Nephron (organoid): Measurements from ENCODE around the gene FBN2.

Experiments
- H3K27ac Mint-ChIP-seq, 3 experiments: 2 replicates each; pipeline ENCODE4 v1.8.0; 2020; ENCODE audit warnings: mixed read lengths in 3 of 3, mild to moderate bottlenecking in 2 of 3, moderate library complexity in 1 of 3
- H3K27me3 Mint-ChIP-seq: 2 replicates; pipeline ENCODE4 v1.8.0; 2021; ENCODE audit warnings: low read depth, mild to moderate bottlenecking, moderate library complexity, mixed read lengths
- H3K36me3 Mint-ChIP-seq: 2 replicates; pipeline ENCODE4 v1.8.0; 2020; ENCODE audit warnings: low read depth, mixed read lengths
- H3K4me1 Mint-ChIP-seq: 2 replicates; pipeline ENCODE4 v1.8.0; 2020; ENCODE audit warnings: mixed read lengths
- H3K4me3 Mint-ChIP-seq, 3 experiments: 2 replicates each; pipeline ENCODE4 v1.8.0; 2020; ENCODE audit warnings: mild to moderate bottlenecking in 3 of 3, mixed read lengths in 3 of 3, moderate library complexity in 2 of 3
- H3K9me3 Mint-ChIP-seq: 2 replicates; pipeline ENCODE4 v1.8.0; 2020; ENCODE audit warnings: mixed read lengths
- CTCF ChIP-seq, 3 experiments: fragments of 200-600 bp; sonication (generic); IDR thresholded peaks; one replicate each; pipeline ENCODE4 v1.5.0; 2021; ENCODE audit warnings: antibody characterized with exemption in 3 of 3; ENCODE audit not compliant: unreplicated experiment in 3 of 3

The FBN2 gene

GRCh38 chr5:128441941-128442350, 96.1 kb downstream of the FBN2 start:
- Mint-ChIP-seq H3K9me3 (peaks cover 2% of the 10 kb centered on the region), H3K27ac (peak overlapping the region; percentile 61 to 92 (median 84)), H3K4me1 (peaks cover 22% of the 10 kb centered on the region), H3K4me3 (no peak overlapping the region), H3K36me3 (peaks cover 25% of the 10 kb centered on the region), H3K27me3 (no peaks in the 10 kb centered on the region)
- no peak for TF ChIP-seq CTCF (IDR thresholded peaks at IDR 0.05; ENCODE audit: unreplicated experiment in 3 of 3)

GRCh38 chr5:128441165-128441564, 96.9 kb downstream of the FBN2 start:
- no peak overlapping the region for H3K4me3 Mint-ChIP-seq
- H3K4me1 Mint-ChIP-seq = peaks cover 26% of the 10 kb centered on the region
- no peaks in the 10 kb centered on the region for H3K27me3 Mint-ChIP-seq
- TF ChIP-seq CTCF (IDR thresholded peaks at IDR 0.05; ENCODE audit: unreplicated experiment in 3 of 3) = no peak
- peaks cover 29% of the 10 kb centered on the region for H3K36me3 Mint-ChIP-seq
- peaks cover 2% of the 10 kb centered on the region for H3K9me3 Mint-ChIP-seq
- H3K27ac Mint-ChIP-seq = peak overlapping the region; percentile 3 to 84 (median 37)

GRCh38 chr5:128436749-128437188, 101.3 kb downstream of the FBN2 start:
- Mint-ChIP-seq H3K36me3 (peaks cover 15% of the 10 kb centered on the region), H3K27me3 (no peaks in the 10 kb centered on the region), H3K9me3 (no peaks in the 10 kb centered on the region), H3K4me1 (peaks cover 41% of the 10 kb centered on the region), H3K4me3 (no peak overlapping the region), H3K27ac (no peak overlapping the region)
- TF ChIP-seq CTCF (IDR thresholded peaks at IDR 0.05; ENCODE audit: unreplicated experiment in 3 of 3) = no peak

GRCh38 chr5:128435861-128436260, 102.2 kb downstream of the FBN2 start:
- Mint-ChIP-seq H3K9me3 (no peaks in the 10 kb centered on the region), H3K36me3 (peaks cover 9% of the 10 kb centered on the region), H3K27me3 (no peaks in the 10 kb centered on the region), H3K4me3 (no peak overlapping the region), H3K27ac (no peak overlapping the region), H3K4me1 (peaks cover 32% of the 10 kb centered on the region)
- TF ChIP-seq CTCF (IDR thresholded peaks at IDR 0.05; ENCODE audit: unreplicated experiment in 3 of 3) = no peak

GRCh38 chr5:128434993-128435392, 103.1 kb downstream of the FBN2 start:
- H3K9me3 Mint-ChIP-seq = no peaks in the 10 kb centered on the region
- H3K4me1 Mint-ChIP-seq = peaks cover 29% of the 10 kb centered on the region
- no peak overlapping the region for H3K4me3 Mint-ChIP-seq
- H3K27ac Mint-ChIP-seq = no peak overlapping the region
- H3K27me3 Mint-ChIP-seq = no peaks in the 10 kb centered on the region
- H3K36me3 Mint-ChIP-seq = peaks cover 9% of the 10 kb centered on the region
- no peak for TF ChIP-seq CTCF (IDR thresholded peaks at IDR 0.05; ENCODE audit: unreplicated experiment in 3 of 3)

GRCh38 chr5:128432913-128433440, 105.1 kb downstream of the FBN2 start:
- Mint-ChIP-seq H3K36me3 (peaks cover 22% of the 10 kb centered on the region), H3K4me3 (no peak overlapping the region), H3K9me3 (no peaks in the 10 kb centered on the region), H3K4me1 (peaks cover 35% of the 10 kb centered on the region), H3K27me3 (peaks cover 3% of the 10 kb centered on the region), H3K27ac (peak overlapping the region in 2 of 3 experiments; percentile 49 to 56)
- no peak for TF ChIP-seq CTCF (IDR thresholded peaks at IDR 0.05; ENCODE audit: unreplicated experiment in 3 of 3)
